HUES48 (cell line): ENCODE results near the gene UVRAG.

Source experiments
- H3K27ac ChIP-seq: one replicate; pipeline ENCODE4 v1.7.0; 2013; ENCODE audit warnings: low read depth, low read length, inconsistent platforms
- H3K27me3 ChIP-seq: 2 replicates; pipeline ENCODE4 v1.6.1; 2013; ENCODE audit warnings: mild to moderate bottlenecking, low read length; ENCODE audit not compliant: control insufficient read depth, insufficient read depth
- H3K36me3 ChIP-seq: 2 replicates; pipeline ENCODE4 v1.6.1; 2013; ENCODE audit warnings: low read length; ENCODE audit not compliant: control insufficient read depth, insufficient read depth
- H3K4me1 ChIP-seq: 2 replicates; pipeline ENCODE4 v1.6.1; 2013; ENCODE audit warnings: mild to moderate bottlenecking, low read length; ENCODE audit not compliant: control insufficient read depth, insufficient read depth
- H3K4me3 ChIP-seq: 2 replicates; pipeline ENCODE4 v1.5.1; 2013; ENCODE audit warnings: mild to moderate bottlenecking, low read depth, low read length
- H3K9ac ChIP-seq: 2 replicates; pipeline ENCODE4 v1.6.1; 2013; ENCODE audit warnings: mild to moderate bottlenecking, low read depth, low read length, moderate library complexity
- H3K9me3 ChIP-seq: 2 replicates; pipeline ENCODE4 v1.6.1; 2013; ENCODE audit warnings: low read length; ENCODE audit not compliant: control insufficient read depth, insufficient read depth

UVRAG gene

GRCh38 chr11:76026862-76027261, 211.9 kb downstream of the UVRAG start:
- H3K4me3 ChIP-seq, result no peak overlapping the region
- no peaks in the 10 kb centered on the region for H3K9me3 ChIP-seq
- no peaks in the 10 kb centered on the region for H3K27me3 ChIP-seq
- H3K9ac ChIP-seq, result no peak overlapping the region
- no peaks in the 10 kb centered on the region for H3K36me3 ChIP-seq
- no peak overlapping the region for H3K27ac ChIP-seq
- H3K4me1 ChIP-seq, result peaks cover 34% of the 10 kb centered on the region

GRCh38 chr11:76030286-76030685, 215.3 kb downstream of the UVRAG start:
- Histone ChIP-seq H3K9ac (no peak overlapping the region), H3K9me3 (no peaks in the 10 kb centered on the region), H3K4me3 (no peak overlapping the region), H3K4me1 (peaks cover 32% of the 10 kb centered on the region), H3K27ac (no peak overlapping the region), H3K36me3 (no peaks in the 10 kb centered on the region), H3K27me3 (no peaks in the 10 kb centered on the region)

- Histone ChIP-seq H3K4me3 (no peak overlapping the region), H3K27ac (no peak overlapping the region), H3K9ac (no peak overlapping the region), H3K4me1 (peaks cover 24% of the 10 kb centered on the region), H3K9me3 (no peaks in the 10 kb centered on the region), H3K36me3 (no peaks in the 10 kb centered on the region), H3K27me3 (no peaks in the 10 kb centered on the region)
Observed at GRCh38 chr11:76030968-76031590, 216.1 kb downstream of the UVRAG start.

GRCh38 chr11:76033699-76034098, 218.7 kb downstream of the UVRAG start:
- Histone ChIP-seq H3K4me1 (peaks cover 14% of the 10 kb centered on the region), H3K9ac (no peak overlapping the region), H3K4me3 (no peak overlapping the region), H3K27me3 (no peaks in the 10 kb centered on the region), H3K9me3 (no peaks in the 10 kb centered on the region), H3K27ac (no peak overlapping the region), H3K36me3 (no peaks in the 10 kb centered on the region)

GRCh38 chr11:76035020-76035419, 220.0 kb downstream of the UVRAG start:
- H3K9me3 ChIP-seq, result no peaks in the 10 kb centered on the region
- H3K27ac ChIP-seq, result no peak overlapping the region
- H3K27me3 ChIP-seq, result no peaks in the 10 kb centered on the region
- no peak overlapping the region for H3K4me3 ChIP-seq
- peaks cover 14% of the 10 kb centered on the region for H3K4me1 ChIP-seq
- H3K36me3 ChIP-seq, result no peaks in the 10 kb centered on the region
- H3K9ac ChIP-seq, result no peak overlapping the region

- H3K9me3 ChIP-seq, result no peaks in the 10 kb centered on the region
- H3K9ac ChIP-seq, result no peak overlapping the region
- no peaks in the 10 kb centered on the region for H3K36me3 ChIP-seq
- no peak overlapping the region for H3K4me3 ChIP-seq
- no peaks in the 10 kb centered on the region for H3K27me3 ChIP-seq
- no peak overlapping the region for H3K27ac ChIP-seq
- no peaks in the 10 kb centered on the region for H3K4me1 ChIP-seq
Observed at GRCh38 chr11:76038608-76039007, 223.6 kb downstream of the UVRAG start.

GRCh38 chr11:76041208-76041607, 226.2 kb downstream of the UVRAG start:
- H3K4me3 ChIP-seq, result no peak overlapping the region
- 0 out of 2 replicates have a peak, but pooled peaks cover 2% of the 10 kb centered on the region for H3K36me3 ChIP-seq
- H3K9me3 ChIP-seq, result no peaks in the 10 kb centered on the region
- H3K27ac ChIP-seq, result no peak overlapping the region
- H3K4me1 ChIP-seq, result no peaks in the 10 kb centered on the region
- no peak overlapping the region for H3K9ac ChIP-seq
- no peaks in the 10 kb centered on the region for H3K27me3 ChIP-seq

- Histone ChIP-seq H3K9me3 (peaks cover 15% of the 10 kb centered on the region; the same call in 1 of the 2 replicates), H3K36me3 (0 out of 2 replicates have a peak, but pooled peaks cover 2% of the 10 kb centered on the region), H3K9ac (no peak overlapping the region)
Observed at GRCh38 chr11:76044750-76045320, 229.8 kb downstream of the UVRAG start.

GRCh38 chr11:76047231-76047630, 232.2 kb downstream of the UVRAG start:
- peaks cover 15% of the 10 kb centered on the region; the same call in 1 of the 2 replicates for H3K9me3 ChIP-seq
- no peak overlapping the region for H3K27ac ChIP-seq
- H3K4me3 ChIP-seq, result no peak overlapping the region
- H3K4me1 ChIP-seq, result no peaks in the 10 kb centered on the region
- H3K27me3 ChIP-seq, result no peaks in the 10 kb centered on the region
- 0 out of 2 replicates have a peak, but pooled peaks cover 2% of the 10 kb centered on the region for H3K36me3 ChIP-seq
- H3K9ac ChIP-seq, result no peak overlapping the region

More at GRCh38 chr11:76044750-76045320, 229.8 kb downstream of the UVRAG start:
- H3K4me1 ChIP-seq, result no peaks in the 10 kb centered on the region
- H3K27me3 ChIP-seq, result no peaks in the 10 kb centered on the region
- no peak overlapping the region for H3K27ac ChIP-seq
- H3K4me3 ChIP-seq, result no peak overlapping the region

- peaks cover 15% of the 10 kb centered on the region; the same call in 1 of the 2 replicates for H3K9me3 ChIP-seq
- H3K36me3 ChIP-seq, result 0 out of 2 replicates have a peak, but pooled peaks cover 2% of the 10 kb centered on the region
- H3K4me1 ChIP-seq, result no peaks in the 10 kb centered on the region
- H3K27ac ChIP-seq, result no peak overlapping the region
- no peaks in the 10 kb centered on the region for H3K27me3 ChIP-seq
- no peak overlapping the region for H3K4me3 ChIP-seq
- H3K9ac ChIP-seq, result no peak overlapping the region
Observed at GRCh38 chr11:76047766-76048165, 232.8 kb downstream of the UVRAG start.

GRCh38 chr11:76048763-76049162, 233.8 kb downstream of the UVRAG start:
- H3K4me3 ChIP-seq, result no peak overlapping the region
- H3K36me3 ChIP-seq, result 0 out of 2 replicates have a peak, but pooled peaks cover 2% of the 10 kb centered on the region
- H3K9me3 ChIP-seq, result peaks cover 15% of the 10 kb centered on the region; the same call in 1 of the 2 replicates
- H3K9ac ChIP-seq, result no peak overlapping the region
- H3K27ac ChIP-seq, result no peak overlapping the region
- no peaks in the 10 kb centered on the region for H3K27me3 ChIP-seq
- H3K4me1 ChIP-seq, result no peaks in the 10 kb centered on the region
